RPMI7951 (cell line): ENCODE data around the gene DNAH14. TPM values are rescaled to one million over a fixed set of nuclear protein-coding genes. Genes with fewer than 3 reads are reported as not detected.
"Not testable (repeated sequence)": the region's sequence is repeated elsewhere in the genome, so short reads cannot be mapped to it uniquely, and the experiment has no call there.

Experiments
- DNase-seq: peaks from one replicate; pipeline ENCODE4 v3.0.0-alpha.2; 2012; ENCODE audit warnings: low read depth
- total RNA-seq: library from RNA; depleted of rRNA; stranded (reverse); fragments of >200 nt; shearing (Covaris generic); gene quantifications from 2 replicates; pipeline ENCODE4 v1.2.3, GENCODE V29; 2014

The DNAH14 gene
- total RNA-seq, 1 experiment from 2014 or later, result 19.7 TPM

GRCh38 chr1:225152061-225152460, 222.6 kb downstream of the DNAH14 start:
- DNase-seq, result no peak

GRCh38 chr1:225155555-225155954, 226.1 kb downstream of the DNAH14 start:
- DNase-seq, result no peak

- no peak for DNase-seq
Measured at GRCh38 chr1:225156254-225156653, 226.8 kb downstream of the DNAH14 start.

GRCh38 chr1:225158291-225158690, 228.8 kb downstream of the DNAH14 start:
- no peak for DNase-seq

- no peak for DNase-seq
Measured at GRCh38 chr1:225159793-225160192, 230.3 kb downstream of the DNAH14 start.

- not testable (repeated sequence) for DNase-seq
Measured at GRCh38 chr1:225177409-225177808, 247.9 kb downstream of the DNAH14 start.

- no peak for DNase-seq
Measured at GRCh38 chr1:225179686-225180085, 250.2 kb downstream of the DNAH14 start.

- no peak for DNase-seq
Measured at GRCh38 chr1:225182716-225183115, 253.2 kb downstream of the DNAH14 start.

- no peak for DNase-seq
Measured at GRCh38 chr1:225191199-225191753, 261.8 kb downstream of the DNAH14 start.

GRCh38 chr1:225201447-225201846, 272.0 kb downstream of the DNAH14 start:
- DNase-seq, result peak; percentile 6

GRCh38 chr1:225207791-225208190, 278.3 kb downstream of the DNAH14 start:
- DNase-seq, result no peak

- no peak for DNase-seq
Measured at GRCh38 chr1:225209153-225209552, 279.7 kb downstream of the DNAH14 start.

- DNase-seq, result not testable (repeated sequence)
Measured at GRCh38 chr1:225210180-225210579, 280.7 kb downstream of the DNAH14 start.

GRCh38 chr1:225211694-225212442, 282.4 kb downstream of the DNAH14 start:
- DNase-seq, result not testable (repeated sequence)

- no peak for DNase-seq
Measured at GRCh38 chr1:225224287-225224686, 294.8 kb downstream of the DNAH14 start.

- DNase-seq, result no peak
Measured at GRCh38 chr1:225225681-225226080, 296.2 kb downstream of the DNAH14 start.

- DNase-seq, result no peak
Measured at GRCh38 chr1:225228871-225229303, 299.4 kb downstream of the DNAH14 start.

GRCh38 chr1:225229429-225229828, 300.0 kb downstream of the DNAH14 start:
- DNase-seq, result not testable (repeated sequence)

- no peak for DNase-seq
Measured at GRCh38 chr1:225230483-225230882, 301.0 kb downstream of the DNAH14 start.

- not testable (repeated sequence) for DNase-seq
Measured at GRCh38 chr1:225232930-225233329, 303.5 kb downstream of the DNAH14 start.

GRCh38 chr1:225242611-225243010, 313.1 kb downstream of the DNAH14 start:
- DNase-seq, result no peak

- DNase-seq, result peak; percentile 22
Measured at GRCh38 chr1:225250432-225250831, 321.0 kb downstream of the DNAH14 start.

- DNase-seq, result peak; percentile 2
Measured at GRCh38 chr1:225253173-225253572, 323.7 kb downstream of the DNAH14 start.
